ENCODE measurements around the gene DYNLT5.

The DYNLT5 gene

DNA sequence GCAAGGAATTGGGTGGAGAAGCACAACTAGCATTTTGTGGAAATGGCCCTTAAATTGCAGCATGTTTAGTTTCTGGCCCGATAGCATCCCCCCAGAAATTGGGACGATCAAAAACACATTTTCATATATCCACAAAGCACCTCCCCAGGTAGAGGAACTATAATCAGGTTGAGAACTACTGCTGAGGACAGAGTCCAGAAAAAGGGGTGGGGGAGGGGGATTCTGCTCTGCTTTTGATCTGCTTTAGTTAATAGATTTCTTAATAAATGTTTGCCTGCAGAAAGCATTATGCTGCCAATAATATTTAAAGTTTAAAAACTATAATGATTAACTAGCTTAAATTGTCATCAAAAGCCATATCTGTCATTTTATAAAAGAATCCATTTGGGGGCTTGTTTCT is 14.4 kb upstream of the DYNLT5 start:
- Histone ChIP-seq H2BK5ac (ENCODE audit: low read depth, low read length, poor library complexity) (no peak overlapping the region), H3K9ac (ENCODE audit: low read length) (no peak overlapping the region), H2BK12ac (ENCODE audit: low read length) (no peak overlapping the region), H4K8ac (ENCODE audit: low read depth, low read length) (no peak overlapping the region), H3K4me1 (ENCODE audit: control insufficient read depth in 1 of 2, insufficient read depth in 2 of 2, low read length in 2 of 2) (no peaks in the 10 kb centered on the region), H3K9me3 (ENCODE audit: insufficient read depth, low read depth, low read length) (no peaks in the 10 kb centered on the region), H3K14ac (ENCODE audit: low read length) (no peak overlapping the region), H2AFZ (ENCODE audit: insufficient read depth, low read length, poor library complexity) (no peak overlapping the region), H3K4me2 (ENCODE audit: low read length) (no peak overlapping the region), H4K91ac (ENCODE audit: low read depth, low read length) (no peak overlapping the region), H3K79me1 (ENCODE audit: low read length) (peaks cover 2% of the 10 kb centered on the region), H3K23ac (ENCODE audit: low read length) (no peak overlapping the region), H3K27ac (ENCODE audit: low read depth, low read length) (no peak overlapping the region), H3K18ac (ENCODE audit: low read length) (no peak overlapping the region), H3K36me3 (ENCODE audit: control insufficient read depth in 1 of 2, insufficient read depth in 2 of 2, low read length in 2 of 2) (no peaks in the 10 kb centered on the region), H3K4ac (ENCODE audit: low read depth, low read length) (no peak overlapping the region), H4K12ac (ENCODE audit: low read depth, low read length) (no peak overlapping the region), H3K79me2 (ENCODE audit: control insufficient read depth, insufficient read depth, low read length, poor library complexity) (no peaks in the 10 kb centered on the region), H2BK120ac (ENCODE audit: insufficient read depth, low read length, poor library complexity) (no peak overlapping the region), H3K4me3 (ENCODE audit: low read depth, low read length) (no peak overlapping the region), H3K27me3 (ENCODE audit: insufficient read depth, low read length) (no peaks in the 10 kb centered on the region), H2AK5ac (ENCODE audit: low read length) (no peak overlapping the region)
- no CpG with 5 or more reads among the region's 2 CpGs for WGBS (ENCODE audit: extremely low coverage, insufficient coverage, insufficient read length)
- DNase-seq = no peak

DNA sequence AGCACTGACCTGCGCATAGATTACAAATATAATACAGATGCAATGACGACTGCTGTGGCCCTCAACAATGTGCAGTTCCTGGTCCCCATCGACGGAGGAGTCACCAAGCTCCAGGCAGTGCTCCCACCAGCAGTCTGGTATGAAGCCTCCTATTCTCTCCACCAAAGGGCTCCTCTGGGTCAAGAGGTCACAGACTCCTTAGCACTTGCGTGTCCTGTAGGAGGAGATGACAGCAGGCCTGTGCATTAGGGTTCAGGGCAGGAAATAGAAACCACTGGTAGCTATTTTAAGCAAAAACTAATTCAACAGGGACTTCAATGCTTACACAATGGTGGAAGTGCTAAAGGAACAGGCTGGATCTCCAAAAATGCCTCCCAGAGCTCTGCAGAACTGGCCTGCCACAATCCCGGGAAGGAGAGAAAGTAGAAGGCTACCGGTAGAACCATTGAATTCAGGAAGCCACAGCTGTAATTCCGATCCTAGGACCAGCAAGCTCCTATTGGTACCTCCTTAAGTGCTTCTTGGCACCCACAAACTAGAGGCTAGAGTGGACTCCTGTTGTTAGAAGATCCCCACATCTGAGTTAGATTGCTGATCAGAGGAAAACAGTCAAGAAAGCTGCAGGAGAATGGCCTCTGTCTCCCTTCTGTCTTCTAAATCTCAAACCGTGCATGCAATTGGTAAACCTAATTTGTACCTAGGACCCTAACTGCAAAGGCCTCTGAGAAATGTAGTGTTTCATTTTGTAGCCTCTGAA is 12.7 kb upstream of the DYNLT5 start:
- H2BK12ac ChIP-seq (ENCODE audit: low read length) = no peak overlapping the region
- no peak overlapping the region for H2BK120ac ChIP-seq (ENCODE audit: insufficient read depth, low read length, poor library complexity)
- no peak overlapping the region for H2AK5ac ChIP-seq (ENCODE audit: low read length)
- H3K23ac ChIP-seq (ENCODE audit: low read length) = no peak overlapping the region
- no peak overlapping the region for H4K91ac ChIP-seq (ENCODE audit: low read depth, low read length)
- no peak overlapping the region for H3K4ac ChIP-seq (ENCODE audit: low read depth, low read length)
- H3K27ac ChIP-seq (ENCODE audit: low read depth, low read length) = no peak overlapping the region
- H3K36me3 ChIP-seq (ENCODE audit: control insufficient read depth in 1 of 2, insufficient read depth in 2 of 2, low read length in 2 of 2) = no peaks in the 10 kb centered on the region
- DNase-seq = no peak
- no CpG with 5 or more reads among the region's 9 CpGs for WGBS (ENCODE audit: extremely low coverage, insufficient coverage, insufficient read length)
- no peak overlapping the region for H3K4me2 ChIP-seq (ENCODE audit: low read length)
- no peaks in the 10 kb centered on the region for H3K9me3 ChIP-seq (ENCODE audit: insufficient read depth, low read depth, low read length)
- peaks cover 2% of the 10 kb centered on the region for H3K79me1 ChIP-seq (ENCODE audit: low read length)
- H3K79me2 ChIP-seq (ENCODE audit: control insufficient read depth, insufficient read depth, low read length, poor library complexity) = no peaks in the 10 kb centered on the region
- H3K9ac ChIP-seq (ENCODE audit: low read length) = no peak overlapping the region
- no peaks in the 10 kb centered on the region for H3K4me1 ChIP-seq (ENCODE audit: control insufficient read depth in 1 of 2, insufficient read depth in 2 of 2, low read length in 2 of 2)
- H4K8ac ChIP-seq (ENCODE audit: low read depth, low read length) = no peak overlapping the region
- no peak overlapping the region for H2AFZ ChIP-seq (ENCODE audit: insufficient read depth, low read length, poor library complexity)
- H2BK5ac ChIP-seq (ENCODE audit: low read depth, low read length, poor library complexity) = no peak overlapping the region
- H3K14ac ChIP-seq (ENCODE audit: low read length) = no peak overlapping the region
- no peaks in the 10 kb centered on the region for H3K27me3 ChIP-seq (ENCODE audit: insufficient read depth, low read length)
- no peak overlapping the region for H4K12ac ChIP-seq (ENCODE audit: low read depth, low read length)
- H3K4me3 ChIP-seq (ENCODE audit: low read depth, low read length) = no peak overlapping the region
- no peak overlapping the region for H3K18ac ChIP-seq (ENCODE audit: low read length)

DNA sequence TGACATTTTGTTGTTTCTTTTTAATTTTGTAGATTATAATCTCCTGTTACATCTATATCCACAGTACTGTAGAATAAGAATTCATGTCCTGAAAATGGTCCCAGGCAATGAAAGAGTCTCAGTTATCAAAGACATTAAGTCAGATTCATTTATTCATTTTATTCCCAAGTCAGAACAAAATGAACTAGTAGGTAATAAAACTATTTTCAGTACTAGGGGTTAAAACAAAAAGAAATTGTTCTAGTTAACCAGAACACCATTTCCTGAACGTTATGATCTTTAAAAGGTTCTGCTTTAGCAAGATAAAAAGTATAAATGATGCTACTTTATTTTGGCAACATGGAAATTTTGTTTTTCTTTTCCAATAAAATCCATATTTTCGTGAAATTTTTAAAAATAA is 6.8 kb upstream of the DYNLT5 start:
- Histone ChIP-seq H3K9me3 (ENCODE audit: insufficient read depth, low read depth, low read length) (no peaks in the 10 kb centered on the region), H3K18ac (ENCODE audit: low read length) (no peak overlapping the region), H2BK12ac (ENCODE audit: low read length) (no peak overlapping the region), H4K91ac (ENCODE audit: low read depth, low read length) (no peak overlapping the region), H3K79me2 (ENCODE audit: control insufficient read depth, insufficient read depth, low read length, poor library complexity) (no peaks in the 10 kb centered on the region), H3K9ac (ENCODE audit: low read length) (no peak overlapping the region), H4K8ac (ENCODE audit: low read depth, low read length) (no peak overlapping the region), H3K27ac (ENCODE audit: low read depth, low read length) (no peak overlapping the region), H3K4ac (ENCODE audit: low read depth, low read length) (no peak overlapping the region), H3K14ac (ENCODE audit: low read length) (no peak overlapping the region), H2BK5ac (ENCODE audit: low read depth, low read length, poor library complexity) (no peak overlapping the region), H2AFZ (ENCODE audit: insufficient read depth, low read length, poor library complexity) (no peak overlapping the region), H3K4me3 (ENCODE audit: low read depth, low read length) (no peak overlapping the region), H3K36me3 (ENCODE audit: control insufficient read depth in 1 of 2, insufficient read depth in 2 of 2, low read length in 2 of 2) (no peaks in the 10 kb centered on the region), H2BK120ac (ENCODE audit: insufficient read depth, low read length, poor library complexity) (no peak overlapping the region), H3K4me1 (ENCODE audit: control insufficient read depth in 1 of 2, insufficient read depth in 2 of 2, low read length in 2 of 2) (no peaks in the 10 kb centered on the region), H4K12ac (ENCODE audit: low read depth, low read length) (no peak overlapping the region), H3K4me2 (ENCODE audit: low read length) (no peak overlapping the region), H3K23ac (ENCODE audit: low read length) (no peak overlapping the region), H3K79me1 (ENCODE audit: low read length) (no peaks in the 10 kb centered on the region), H2AK5ac (ENCODE audit: low read length) (no peak overlapping the region), H3K27me3 (ENCODE audit: insufficient read depth, low read length) (no peaks in the 10 kb centered on the region)
- no CpG with 5 or more reads among the region's 2 CpGs for WGBS (ENCODE audit: extremely low coverage, insufficient coverage, insufficient read length)
- no peak for DNase-seq

DNA sequence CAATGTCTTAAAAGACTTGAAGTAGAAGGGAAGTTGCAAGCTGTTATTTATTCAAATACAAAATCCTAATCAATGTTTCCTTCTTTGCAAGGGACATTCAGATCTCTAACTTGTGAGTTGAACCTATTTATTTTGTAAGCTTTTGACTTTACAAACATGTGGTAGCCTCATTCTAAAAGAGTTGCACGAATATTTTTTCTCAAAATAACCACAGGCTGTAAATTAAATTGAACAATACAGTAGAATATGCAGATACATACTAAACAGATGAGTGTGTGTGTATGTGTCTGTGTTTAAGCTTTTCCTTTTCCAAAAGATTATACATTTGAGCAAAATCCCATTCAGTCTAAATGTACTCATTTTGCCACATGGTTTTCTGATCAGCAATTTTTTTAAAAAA is 4.8 kb upstream of the DYNLT5 start:
- Histone ChIP-seq H2AK5ac (ENCODE audit: low read length) (no peak overlapping the region), H3K27ac (ENCODE audit: low read depth, low read length) (no peak overlapping the region), H3K23ac (ENCODE audit: low read length) (no peak overlapping the region), H3K79me1 (ENCODE audit: low read length) (no peaks in the 10 kb centered on the region), H4K91ac (ENCODE audit: low read depth, low read length) (no peak overlapping the region), H3K4ac (ENCODE audit: low read depth, low read length) (no peak overlapping the region), H2BK120ac (ENCODE audit: insufficient read depth, low read length, poor library complexity) (no peak overlapping the region), H3K18ac (ENCODE audit: low read length) (no peak overlapping the region), H2BK5ac (ENCODE audit: low read depth, low read length, poor library complexity) (no peak overlapping the region), H3K4me1 (ENCODE audit: control insufficient read depth in 1 of 2, insufficient read depth in 2 of 2, low read length in 2 of 2) (peaks cover under 1 to 5% of the 10 kb centered on the region in 2 experiments), H2BK12ac (ENCODE audit: low read length) (no peak overlapping the region), H3K9ac (ENCODE audit: low read length) (no peak overlapping the region), H3K14ac (ENCODE audit: low read length) (no peak overlapping the region), H3K36me3 (ENCODE audit: control insufficient read depth in 1 of 2, insufficient read depth in 2 of 2, low read length in 2 of 2) (no peaks in the 10 kb centered on the region), H3K27me3 (ENCODE audit: insufficient read depth, low read length) (no peaks in the 10 kb centered on the region), H3K4me3 (ENCODE audit: low read depth, low read length) (no peak overlapping the region), H4K12ac (ENCODE audit: low read depth, low read length) (no peak overlapping the region), H3K79me2 (ENCODE audit: control insufficient read depth, insufficient read depth, low read length, poor library complexity) (no peaks in the 10 kb centered on the region), H3K4me2 (ENCODE audit: low read length) (no peak overlapping the region), H3K9me3 (ENCODE audit: insufficient read depth, low read depth, low read length) (no peaks in the 10 kb centered on the region), H4K8ac (ENCODE audit: low read depth, low read length) (no peak overlapping the region), H2AFZ (ENCODE audit: insufficient read depth, low read length, poor library complexity) (no peak overlapping the region)
- no CpG with 5 or more reads among the region's 1 CpG for WGBS (ENCODE audit: extremely low coverage, insufficient coverage, insufficient read length)
- no peak for DNase-seq
